Measurements from ENCODE around the gene MAPKAP1.
"Not testable (repeated sequence)": the region's sequence is repeated elsewhere in the genome, so short reads cannot be mapped to it uniquely, and the experiment has no call there.

MAPKAP1 gene

GRCh38 chr9:125726456-125727132 is 19.6 kb upstream of the MAPKAP1 start:
- DNase-seq = no peak

- DNase-seq = no peak
Observed at GRCh38 chr9:125707472-125707804, 430 bp upstream of the MAPKAP1 start.

GRCh38 chr9:125705893-125706292 is 1.1 kb downstream of the MAPKAP1 start:
- no peak for DNase-seq

- DNase-seq = no peak
Observed at GRCh38 chr9:125703662-125704061, 3.3 kb downstream of the MAPKAP1 start.

- DNase-seq = no peak
Observed at GRCh38 chr9:125701351-125701750, 5.7 kb downstream of the MAPKAP1 start.

- DNase-seq = peak; percentile 63
Observed at GRCh38 chr9:125700791-125701190, 6.2 kb downstream of the MAPKAP1 start.

GRCh38 chr9:125699870-125700269 is 7.1 kb downstream of the MAPKAP1 start:
- no peak for DNase-seq

GRCh38 chr9:125696106-125696647 is 10.8 kb downstream of the MAPKAP1 start:
- no peak for DNase-seq

GRCh38 chr9:125695548-125695947 is 11.5 kb downstream of the MAPKAP1 start:
- not testable (repeated sequence) for DNase-seq

- DNase-seq = no peak
Observed at GRCh38 chr9:125694478-125694877, 12.5 kb downstream of the MAPKAP1 start.

- not testable (repeated sequence) for DNase-seq
Observed at GRCh38 chr9:125693492-125693891, 13.5 kb downstream of the MAPKAP1 start.

GRCh38 chr9:125691869-125692268 is 15.1 kb downstream of the MAPKAP1 start:
- no peak for DNase-seq

GRCh38 chr9:125690679-125691078 is 16.3 kb downstream of the MAPKAP1 start:
- DNase-seq = no peak

- DNase-seq = no peak
Observed at GRCh38 chr9:125687163-125687863, 19.7 kb downstream of the MAPKAP1 start.

GRCh38 chr9:125685167-125685566 is 21.8 kb downstream of the MAPKAP1 start:
- DNase-seq = no peak

GRCh38 chr9:125683486-125683885 is 23.5 kb downstream of the MAPKAP1 start:
- no peak for DNase-seq

GRCh38 chr9:125682340-125682739 is 24.7 kb downstream of the MAPKAP1 start:
- no peak for DNase-seq

GRCh38 chr9:125681657-125682056 is 25.4 kb downstream of the MAPKAP1 start:
- DNase-seq = no peak

GRCh38 chr9:125681086-125681622 is 25.9 kb downstream of the MAPKAP1 start:
- no peak for DNase-seq

- DNase-seq = no peak
Observed at GRCh38 chr9:125680445-125680844, 26.6 kb downstream of the MAPKAP1 start.

GRCh38 chr9:125679597-125680189 is 27.3 kb downstream of the MAPKAP1 start:
- no peak for DNase-seq

- DNase-seq = no peak
Observed at GRCh38 chr9:125674981-125675973, 31.7 kb downstream of the MAPKAP1 start.
